ENCODE measurements around the gene CADM1. TPM values are rescaled to one million over a fixed set of nuclear protein-coding genes. Genes with fewer than 3 reads are reported as not detected.

CADM1 gene
- total and polyA plus RNA-seq, 8 donors: 6.3 to 38.8 (median 24.5) TPM

DNA sequence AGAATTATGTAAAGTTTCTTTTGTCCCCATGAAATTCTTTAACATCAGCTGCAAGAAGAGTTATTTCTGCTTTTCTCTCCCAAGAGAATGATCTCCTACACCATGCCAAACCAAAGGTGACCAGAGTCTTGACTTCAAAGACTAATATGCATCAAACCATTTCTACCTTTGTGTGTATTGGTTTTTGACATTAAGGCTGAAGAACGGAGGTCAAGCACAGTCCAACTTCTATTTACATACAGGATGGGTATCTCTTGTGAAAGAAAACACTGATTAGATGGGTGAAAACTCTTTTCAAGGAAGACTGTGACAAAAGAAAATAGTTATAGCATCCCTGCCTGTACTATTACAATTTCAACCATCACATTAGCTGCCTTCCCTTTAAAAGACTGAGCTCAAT lies 256.3 kb downstream of the CADM1 start:
- DNase-seq (no peak), FAIRE-seq (no peak), ATAC-seq (no peak)
- Histone ChIP-seq H3K4me3 (no peak overlapping the region), H3K27ac (no peak overlapping the region), H3K27me3 (no peaks in the 10 kb centered on the region), H3K36me3 (no peaks in the 10 kb centered on the region), H3K4me1 (no peaks in the 10 kb centered on the region), H3K9me3 (no peaks in the 10 kb centered on the region)
- 40 to 53% methylated on average over 1 of the region's 1 CpG for WGBS, 2 donors
- TF ChIP-seq, protein P1, sequence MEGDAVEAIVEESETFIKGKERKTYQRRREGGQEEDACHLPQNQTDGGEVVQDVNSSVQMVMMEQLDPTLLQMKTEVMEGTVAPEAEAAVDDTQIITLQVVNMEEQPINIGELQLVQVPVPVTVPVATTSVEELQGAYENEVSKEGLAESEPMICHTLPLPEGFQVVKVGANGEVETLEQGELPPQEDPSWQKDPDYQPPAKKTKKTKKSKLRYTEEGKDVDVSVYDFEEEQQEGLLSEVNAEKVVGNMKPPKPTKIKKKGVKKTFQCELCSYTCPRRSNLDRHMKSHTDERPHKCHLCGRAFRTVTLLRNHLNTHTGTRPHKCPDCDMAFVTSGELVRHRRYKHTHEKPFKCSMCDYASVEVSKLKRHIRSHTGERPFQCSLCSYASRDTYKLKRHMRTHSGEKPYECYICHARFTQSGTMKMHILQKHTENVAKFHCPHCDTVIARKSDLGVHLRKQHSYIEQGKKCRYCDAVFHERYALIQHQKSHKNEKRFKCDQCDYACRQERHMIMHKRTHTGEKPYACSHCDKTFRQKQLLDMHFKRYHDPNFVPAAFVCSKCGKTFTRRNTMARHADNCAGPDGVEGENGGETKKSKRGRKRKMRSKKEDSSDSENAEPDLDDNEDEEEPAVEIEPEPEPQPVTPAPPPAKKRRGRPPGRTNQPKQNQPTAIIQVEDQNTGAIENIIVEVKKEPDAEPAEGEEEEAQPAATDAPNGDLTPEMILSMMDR (IDR thresholded peaks at IDR 0.05): no peak
- intact Hi-C loops (cut with DNase I): no loop called here

DNA sequence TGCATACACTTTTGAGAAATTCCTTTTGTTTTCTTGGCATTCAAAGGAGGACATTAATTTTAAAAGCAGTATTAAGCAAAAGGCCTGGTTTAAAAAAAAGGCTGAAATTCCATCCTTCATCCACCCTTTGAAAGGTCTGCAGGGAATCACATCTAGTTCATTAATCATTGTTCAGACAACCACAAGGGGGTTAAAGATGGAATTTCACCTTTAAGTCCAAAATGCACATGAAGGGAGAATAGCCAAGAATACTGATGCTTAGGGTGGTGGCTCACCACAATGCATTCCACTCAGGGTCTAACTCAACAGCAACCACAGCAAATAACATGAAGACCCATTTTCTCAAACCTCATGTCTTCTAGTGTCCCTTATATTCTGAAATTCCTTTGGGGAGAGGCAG lies 256.9 kb downstream of the CADM1 start:
- no peak overlapping the region for H3K27ac ChIP-seq
- ATAC-seq (no peak), FAIRE-seq (no peak), DNase-seq (no peak)
- H3K9me3 ChIP-seq: no peaks in the 10 kb centered on the region
- H3K27me3 ChIP-seq: no peaks in the 10 kb centered on the region
- TF ChIP-seq, protein P1 (IDR thresholded peaks at IDR 0.05): no peak
- intact Hi-C loops (cut with DNase I): no loop called here
- H3K36me3 ChIP-seq: no peaks in the 10 kb centered on the region
- H3K4me1 ChIP-seq: no peaks in the 10 kb centered on the region
- H3K4me3 ChIP-seq: no peak overlapping the region

DNA sequence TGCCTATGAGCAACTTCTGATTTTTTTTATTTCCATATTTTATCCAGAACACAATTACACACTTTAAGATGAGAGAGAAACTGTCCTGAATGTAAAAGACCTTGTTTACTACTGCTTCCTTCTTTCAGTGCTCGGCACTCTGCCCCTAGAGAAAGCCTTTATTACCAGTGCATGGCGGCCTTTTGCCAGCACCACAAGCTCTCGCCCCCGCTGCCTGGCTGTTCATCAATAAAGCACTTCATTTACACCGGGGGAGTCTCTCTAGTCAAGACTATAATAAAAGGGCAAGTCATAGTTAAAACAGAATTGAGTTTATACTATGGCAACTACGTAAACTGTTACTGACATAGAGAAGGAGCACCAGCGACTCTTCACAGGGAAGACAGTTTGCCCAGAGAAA lies 259.5 kb downstream of the CADM1 start:
- TF ChIP-seq, protein P1 (IDR thresholded peaks at IDR 0.05): no peak
- no peak for ATAC-seq
- Histone ChIP-seq H3K4me1 (no peaks in the 10 kb centered on the region), H3K27ac (no peak overlapping the region), H3K4me3 (no peak overlapping the region), H3K9me3 (no peaks in the 10 kb centered on the region), H3K36me3 (no peaks in the 10 kb centered on the region), H3K27me3 (no peaks in the 10 kb centered on the region)
- 75 to 83% methylated on average over 7 of the region's 7 CpGs for WGBS, 2 donors
- no peak for FAIRE-seq
- DNase-seq: no peak
- intact Hi-C loops (cut with DNase I): no loop called here

DNA sequence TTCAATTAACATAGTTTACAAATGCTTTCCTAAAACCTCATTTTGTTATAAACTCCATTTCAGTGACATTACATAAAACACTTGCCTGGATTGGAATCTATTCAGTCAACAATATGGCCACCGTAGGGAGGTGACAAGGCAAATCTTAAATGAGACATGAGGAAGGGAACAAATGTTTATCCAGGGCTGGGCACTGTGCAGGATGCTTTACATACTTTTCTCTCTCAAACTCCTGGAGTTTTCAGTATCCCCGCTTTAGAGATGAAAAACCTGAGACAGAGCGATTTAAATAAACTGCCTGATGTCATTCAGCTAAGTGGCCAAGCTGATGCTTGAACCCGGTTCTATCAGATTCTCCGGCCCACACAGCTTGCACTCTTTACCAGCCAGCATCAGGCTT lies 259.9 kb downstream of the CADM1 start:
- FAIRE-seq (no peak), DNase-seq (no peak), ATAC-seq (no peak)
- Histone ChIP-seq H3K36me3 (no peaks in the 10 kb centered on the region), H3K27ac (no peak overlapping the region), H3K27me3 (no peaks in the 10 kb centered on the region), H3K4me3 (no peak overlapping the region), H3K9me3 (no peaks in the 10 kb centered on the region), H3K4me1 (no peaks in the 10 kb centered on the region)
- 66 to 76% methylated on average over 5 of the region's 5 CpGs for WGBS, 2 donors
- TF ChIP-seq, protein P1 (IDR thresholded peaks at IDR 0.05): no peak
- intact Hi-C loops (cut with DNase I): no loop called here

DNA sequence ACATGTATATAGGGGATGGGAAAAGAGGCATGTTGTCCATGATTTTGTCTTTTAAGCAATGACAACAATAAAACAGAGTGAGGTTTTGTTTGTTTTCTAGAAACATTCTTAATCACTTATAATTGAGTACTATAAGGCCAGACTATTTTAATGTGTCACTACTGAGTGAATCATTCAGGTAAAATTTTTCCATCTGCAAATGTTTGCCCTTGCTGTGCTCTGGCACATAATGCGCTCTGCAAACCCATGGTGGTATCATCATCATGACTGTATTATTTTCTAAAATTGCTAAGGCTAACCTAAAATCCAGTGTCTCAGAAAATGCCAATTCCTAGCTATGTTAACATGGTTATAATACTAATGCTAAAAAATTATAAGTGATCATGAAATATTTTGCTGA lies 261.2 kb downstream of the CADM1 start:
- Histone ChIP-seq H3K36me3 (no peaks in the 10 kb centered on the region), H3K9me3 (no peaks in the 10 kb centered on the region), H3K27ac (no peak overlapping the region), H3K27me3 (no peaks in the 10 kb centered on the region), H3K4me1 (no peaks in the 10 kb centered on the region), H3K4me3 (no peak overlapping the region)
- DNase-seq: no peak
- peak in 1 of 4 donors; percentile 43 for ATAC-seq
- intact Hi-C loops (cut with DNase I): no loop called here
- 95 to 100% methylated on average over 1 of the region's 1 CpG for WGBS, 2 donors
- no peak for FAIRE-seq
- TF ChIP-seq, protein P1 (IDR thresholded peaks at IDR 0.05): no peak
